ENCODE results near the gene TMEM150B.

Gene TMEM150B

GRCh38 chr19:55309448-55309847, 15.7 kb downstream of the TMEM150B start:
- no peaks in the 10 kb centered on the region for H3K9me3 ChIP-seq
- no peak for TF ChIP-seq CTCF (IDR thresholded peaks at IDR 0.05)
- no peak overlapping the region for H3K4me3 ChIP-seq (ENCODE audit: low read depth in 1 of 2, low read length in 1 of 2)

GRCh38 chr19:55308281-55308680, 16.9 kb downstream of the TMEM150B start:
- Histone ChIP-seq H3K27ac (no peak overlapping the region), H3K27me3 (no peaks in the 10 kb centered on the region), H3K9me3 (no peaks in the 10 kb centered on the region), H3K4me1 (ENCODE audit: control insufficient read depth in 1 of 2, insufficient read depth in 1 of 2, low read depth in 1 of 2, low read length in 1 of 2) (no peaks in the 10 kb centered on the region), H3K36me3 (no peaks in the 10 kb centered on the region), H3K4me3 (ENCODE audit: low read depth in 1 of 2, low read length in 1 of 2) (no peak overlapping the region)
- no peak for TF ChIP-seq CTCF (IDR thresholded peaks at IDR 0.05)

More at GRCh38 chr19:55309448-55309847, 15.7 kb downstream of the TMEM150B start:
- Histone ChIP-seq H3K27ac (no peak overlapping the region), H3K27me3 (no peaks in the 10 kb centered on the region), H3K4me1 (ENCODE audit: control insufficient read depth in 1 of 2, insufficient read depth in 1 of 2, low read depth in 1 of 2, low read length in 1 of 2) (no peaks in the 10 kb centered on the region), H3K36me3 (no peaks in the 10 kb centered on the region)

GRCh38 chr19:55306712-55307111, 18.4 kb downstream of the TMEM150B start:
- Histone ChIP-seq H3K4me3 (ENCODE audit: low read depth in 1 of 2, low read length in 1 of 2) (no peak overlapping the region), H3K9me3 (no peaks in the 10 kb centered on the region), H3K27me3 (no peaks in the 10 kb centered on the region), H3K4me1 (ENCODE audit: control insufficient read depth in 1 of 2, insufficient read depth in 1 of 2, low read depth in 1 of 2, low read length in 1 of 2) (peaks cover 4% of the 10 kb centered on the region in 2 experiments), H3K36me3 (no peaks in the 10 kb centered on the region), H3K27ac (no peak overlapping the region)
- no peak for TF ChIP-seq CTCF (IDR thresholded peaks at IDR 0.05)

GRCh38 chr19:55305983-55306562, 19.1 kb downstream of the TMEM150B start:
- no peaks in the 10 kb centered on the region for H3K27me3 ChIP-seq
- H3K36me3 ChIP-seq: no peaks in the 10 kb centered on the region
- H3K4me3 ChIP-seq (ENCODE audit: low read depth in 1 of 2, low read length in 1 of 2): no peak overlapping the region
- H3K9me3 ChIP-seq: no peaks in the 10 kb centered on the region
- peaks cover 8 to 9% of the 10 kb centered on the region in 2 experiments for H3K4me1 ChIP-seq (ENCODE audit: control insufficient read depth in 1 of 2, insufficient read depth in 1 of 2, low read depth in 1 of 2, low read length in 1 of 2)
- no peak overlapping the region for H3K27ac ChIP-seq
- TF ChIP-seq CTCF (IDR thresholded peaks at IDR 0.05): no peak

- Histone ChIP-seq H3K4me3 (ENCODE audit: low read depth in 1 of 2, low read length in 1 of 2) (no peak overlapping the region), H3K4me1 (ENCODE audit: control insufficient read depth in 1 of 2, insufficient read depth in 1 of 2, low read depth in 1 of 2, low read length in 1 of 2) (peaks cover 8 to 9% of the 10 kb centered on the region in 2 experiments), H3K36me3 (no peaks in the 10 kb centered on the region), H3K9me3 (no peaks in the 10 kb centered on the region), H3K27ac (no peak overlapping the region), H3K27me3 (no peaks in the 10 kb centered on the region)
- TF ChIP-seq CTCF (IDR thresholded peaks at IDR 0.05): no peak
These were observed 19.6 kb downstream of the TMEM150B start for GRCh38 chr19:55305491-55305890.

Measured in neutrophil (primary cell).